Endothelial cell of umbilical vein (primary cell): ENCODE measurements around the gene TMEM38A.

Experiments
- EZH2 ChIP-seq: IDR thresholded peaks from 2 replicates; pipeline ENCODE4 v1.6.1; 2012; ENCODE audit warnings: borderline replicate concordance, low read depth, mild to moderate bottlenecking, moderate library complexity, low read length, inconsistent platforms; ENCODE audit not compliant: severe bottlenecking
- FOS ChIP-seq: IDR thresholded peaks from 2 replicates; pipeline ENCODE4 v1.6.1; 2011; ENCODE audit warnings: mild to moderate bottlenecking, low read length, moderate library complexity, borderline replicate concordance; ENCODE audit not compliant: insufficient read depth
- GATA2 ChIP-seq: IDR thresholded peaks from 2 replicates; pipeline ENCODE4 v1.7.0; 2011; ENCODE audit warnings: low read depth, mild to moderate bottlenecking, moderate library complexity, mixed read lengths, low read length; ENCODE audit not compliant: insufficient read length, insufficient read depth
- JUN ChIP-seq: IDR thresholded peaks from 2 replicates; pipeline ENCODE4 v1.6.1; 2011; ENCODE audit warnings: borderline replicate concordance, low read depth; ENCODE audit not compliant: insufficient read length, insufficient read depth
- MYC ChIP-seq: IDR thresholded peaks from one replicate; pipeline ENCODE4 v1.6.1; 2011; ENCODE audit warnings: mild to moderate bottlenecking, low read depth, low read length
- POLR2A ChIP-seq: IDR thresholded peaks from 2 replicates; pipeline ENCODE4 v1.6.1; 2012; ENCODE audit warnings: low read depth, mild to moderate bottlenecking, control low read depth, low read length
- POLR2AphosphoS5 ChIP-seq: IDR thresholded peaks from 2 replicates; pipeline ENCODE4 v1.6.1; 2012; ENCODE audit warnings: low read depth, mild to moderate bottlenecking, control low read depth, low read length, moderate library complexity; ENCODE audit not compliant: insufficient read depth
- TF ChIP-seq, protein P1 (sequence below), 2 donors: IDR thresholded peaks; 1 replicate in 1 of 2; 2 replicates in 1 of 2; pipeline ENCODE4 v1.5.1; 2011; ENCODE audit warnings: low read length in 2 of 2, mild to moderate bottlenecking in 2 of 2, moderate library complexity in 2 of 2, control low read depth in 1 of 2, inconsistent platforms in 1 of 2, low read depth in 1 of 2; ENCODE audit not compliant: insufficient read depth in 1 of 2; ENCODE audit errors: extremely low read depth in 1 of 2

GRCh38 chr19:16637535-16637934 is 23.4 kb upstream of the TMEM38A start:
- TF ChIP-seq, protein P1, sequence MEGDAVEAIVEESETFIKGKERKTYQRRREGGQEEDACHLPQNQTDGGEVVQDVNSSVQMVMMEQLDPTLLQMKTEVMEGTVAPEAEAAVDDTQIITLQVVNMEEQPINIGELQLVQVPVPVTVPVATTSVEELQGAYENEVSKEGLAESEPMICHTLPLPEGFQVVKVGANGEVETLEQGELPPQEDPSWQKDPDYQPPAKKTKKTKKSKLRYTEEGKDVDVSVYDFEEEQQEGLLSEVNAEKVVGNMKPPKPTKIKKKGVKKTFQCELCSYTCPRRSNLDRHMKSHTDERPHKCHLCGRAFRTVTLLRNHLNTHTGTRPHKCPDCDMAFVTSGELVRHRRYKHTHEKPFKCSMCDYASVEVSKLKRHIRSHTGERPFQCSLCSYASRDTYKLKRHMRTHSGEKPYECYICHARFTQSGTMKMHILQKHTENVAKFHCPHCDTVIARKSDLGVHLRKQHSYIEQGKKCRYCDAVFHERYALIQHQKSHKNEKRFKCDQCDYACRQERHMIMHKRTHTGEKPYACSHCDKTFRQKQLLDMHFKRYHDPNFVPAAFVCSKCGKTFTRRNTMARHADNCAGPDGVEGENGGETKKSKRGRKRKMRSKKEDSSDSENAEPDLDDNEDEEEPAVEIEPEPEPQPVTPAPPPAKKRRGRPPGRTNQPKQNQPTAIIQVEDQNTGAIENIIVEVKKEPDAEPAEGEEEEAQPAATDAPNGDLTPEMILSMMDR (IDR thresholded peaks at IDR 0.05; ENCODE audit: extremely low read depth in 1 of 2, insufficient read depth in 1 of 2, low read depth in 1 of 2, low read length in 2 of 2), result no peak
- TF ChIP-seq POLR2A, result no peak
- TF ChIP-seq FOS, result no peak
- no peak for TF ChIP-seq POLR2AphosphoS5
- no peak for TF ChIP-seq EZH2
- no peak for TF ChIP-seq JUN
- no peak for TF ChIP-seq GATA2
- TF ChIP-seq MYC, result no peak
